ELF-1 (cell line): ENCODE results near the gene LYL1.

Experiments used
- DNase-seq: peaks from one replicate; pipeline ENCODE4 v3.0.0-alpha.2; 2016; ENCODE audit warnings: low read depth, low spot score

Gene LYL1

GRCh38 chr19:13129384-13129783 is 26.7 kb upstream of the LYL1 start:
- DNase-seq, result no peak

GRCh38 chr19:13128583-13128982 is 25.9 kb upstream of the LYL1 start:
- DNase-seq, result no peak

GRCh38 chr19:13127811-13128575 is 25.3 kb upstream of the LYL1 start:
- DNase-seq, result no peak

GRCh38 chr19:13127051-13127450 is 24.4 kb upstream of the LYL1 start:
- no peak for DNase-seq

GRCh38 chr19:13122980-13123957 is 20.6 kb upstream of the LYL1 start:
- DNase-seq, result no peak

GRCh38 chr19:13122275-13122878 is 19.7 kb upstream of the LYL1 start:
- DNase-seq, result no peak

- DNase-seq, result no peak
Measured at GRCh38 chr19:13121551-13122274, 19.1 kb upstream of the LYL1 start.

GRCh38 chr19:13120817-13121216 is 18.2 kb upstream of the LYL1 start:
- no peak for DNase-seq

- DNase-seq, result no peak
Measured at GRCh38 chr19:13120031-13120430, 17.4 kb upstream of the LYL1 start.

- DNase-seq, result no peak
Measured at GRCh38 chr19:13119627-13120026, 17.0 kb upstream of the LYL1 start.

- DNase-seq, result peak; percentile 81
Measured at GRCh38 chr19:13118424-13119193, 16.0 kb upstream of the LYL1 start.

GRCh38 chr19:13117772-13118423 is 15.2 kb upstream of the LYL1 start, which contains the start of gene NACC1:
NACC1 (plus strand) TSS chr19:13118264; CDS start chr19:13135208, 16,944 bp downstream.
- DNase-seq, result peak; percentile 91

GRCh38 chr19:13117176-13117771 is 14.6 kb upstream of the LYL1 start:
- no peak for DNase-seq

- DNase-seq, result peak; percentile 95
Measured at GRCh38 chr19:13116282-13117175, 13.9 kb upstream of the LYL1 start, which contains the start of gene TRMT1. TRMT1 (minus strand) TSS chr19:13116740; CDS start chr19:13116399, 341 bp downstream.

- no peak for DNase-seq
Measured at GRCh38 chr19:13115936-13116281, 13.3 kb upstream of the LYL1 start.

GRCh38 chr19:13112555-13112954 is 9.9 kb upstream of the LYL1 start:
- no peak for DNase-seq

- no peak for DNase-seq
Measured at GRCh38 chr19:13110099-13110610, 7.5 kb upstream of the LYL1 start.

GRCh38 chr19:13109361-13110098 is 6.9 kb upstream of the LYL1 start:
- DNase-seq, result no peak
